Activated CD4-positive, alpha-beta T cell treated with anti-CD3 and anti-CD28 coated beads, Interleukin-2, amount 50 U/mL, for 1 hour (primary cell): Measurements from ENCODE around the gene CYP19A1.

ENCODE experiments used
- DNase-seq: peaks from one replicate; pipeline ENCODE4 v3.0.0-alpha.2; 2020

Gene CYP19A1

GRCh38 chr15:51172193-51172592 lies 166.2 kb downstream of the CYP19A1 start:
- DNase-seq: no peak

GRCh38 chr15:51171634-51171932 lies 166.8 kb downstream of the CYP19A1 start:
- no peak for DNase-seq

GRCh38 chr15:51170882-51171633 lies 167.3 kb downstream of the CYP19A1 start:
- no peak for DNase-seq

GRCh38 chr15:51168700-51169099 lies 169.7 kb downstream of the CYP19A1 start:
- DNase-seq: no peak

GRCh38 chr15:51163843-51164242 lies 174.6 kb downstream of the CYP19A1 start:
- DNase-seq: no peak

GRCh38 chr15:51162865-51163762 lies 175.3 kb downstream of the CYP19A1 start:
- DNase-seq: peak; percentile 41

GRCh38 chr15:51161491-51162220 lies 176.7 kb downstream of the CYP19A1 start:
- no peak for DNase-seq

- no peak for DNase-seq
Measured at GRCh38 chr15:51160484-51160883, 177.9 kb downstream of the CYP19A1 start.
